Smooth muscle cell (in vitro differentiated cells): Measurements from ENCODE around the gene ALKBH4. TPM values are rescaled to one million over a fixed set of nuclear protein-coding genes. Genes with fewer than 3 reads are reported as not detected.

Experiments used
- DNase-seq: peaks from one replicate; lab custom pipeline; 2025; ENCODE audit not compliant: unreplicated experiment; lab: John Stamatoyannopoulos, UW
- H2AFZ ChIP-seq: fragments of 200-600 bp; sonication (generic); 2 replicates; pipeline ENCODE4 v1.6.0; 2016; ENCODE audit warnings: antibody characterized with exemption, low read depth, mild to moderate bottlenecking
- H3F3A ChIP-seq: fragments of 200-600 bp; sonication (generic); 2 replicates; pipeline ENCODE4 v1.6.0; 2017; ENCODE audit warnings: antibody characterized with exemption, low read depth
- H3K27ac ChIP-seq: fragments of 200-600 bp; sonication (generic); 2 replicates; pipeline ENCODE4 v1.5.1; 2016; ENCODE audit warnings: low read depth, mild to moderate bottlenecking
- H3K27me3 ChIP-seq: fragments of 200-600 bp; sonication (generic); 2 replicates; pipeline ENCODE4 v1.6.1; 2016; ENCODE audit warnings: low read depth, mild to moderate bottlenecking
- H3K36me3 ChIP-seq: fragments of 200-600 bp; sonication (generic); 2 replicates; pipeline ENCODE4 v1.5.1; 2016; ENCODE audit warnings: low read depth
- H3K4me1 ChIP-seq: fragments of 200-600 bp; sonication (generic); 2 replicates; pipeline ENCODE4 v1.5.1; 2016; ENCODE audit warnings: low read depth
- H3K4me2 ChIP-seq: fragments of 200-600 bp; sonication (generic); 2 replicates; pipeline ENCODE4 v1.6.0; 2016; ENCODE audit warnings: mild to moderate bottlenecking
- H3K4me3 ChIP-seq: fragments of 200-600 bp; sonication (generic); 2 replicates; pipeline ENCODE4 v1.5.1; 2016; ENCODE audit warnings: mild to moderate bottlenecking
- H3K79me2 ChIP-seq: fragments of 200-600 bp; sonication (generic); 2 replicates; pipeline ENCODE4 v1.6.0; 2016; ENCODE audit warnings: low read depth, mild to moderate bottlenecking
- H3K9ac ChIP-seq: fragments of 200-600 bp; sonication (generic); 2 replicates; pipeline ENCODE4 v1.6.0; 2016; ENCODE audit warnings: low read depth
- H3K9me3 ChIP-seq: fragments of 200-600 bp; sonication (generic); replicated peaks from 2 replicates; pipeline ENCODE4 v1.5.1; 2016; ENCODE audit warnings: low read depth
- H4K20me1 ChIP-seq: fragments of 200-600 bp; sonication (generic); 2 replicates; pipeline ENCODE4 v1.6.0; 2016; ENCODE audit warnings: low read depth
- WGBS: methylation state at CpG from one replicate; pipeline ENCODE4 v1.1.7; 2016; ENCODE audit warnings: low lambda C conversion rate; 5-methylcytosine and 5-hydroxymethylcytosine counted together
- microRNA-seq: library from miRNA; unstranded; fragments of <30 nt; microRNA quantifications from one replicate; pipeline ENCODE4, GENCODE V29; 2016; ENCODE audit warnings: borderline number of aligned reads
- polyA plus RNA-seq: library from polyadenylated mRNA; unstranded; fragments of >200 nt; fragmentation: Nextera tagmentation; extraction: Ambion mirVana; gene quantifications from 2 replicates; pipeline ENCODE4 v1.2.1, GENCODE V29; 2016
- total RNA-seq: library from RNA; depleted of rRNA; stranded (reverse); fragments of >200 nt; gene quantifications from 2 replicates; pipeline ENCODE4 v1.2.3, GENCODE V29; 2014
- TF ChIP-seq, protein P1 (sequence below): fragments of 200-600 bp; sonication (generic); IDR thresholded peaks from 2 replicates; pipeline ENCODE4 v1.5.1; 2017; ENCODE audit warnings: borderline replicate concordance, mild to moderate bottlenecking, antibody characterized with exemption; ENCODE audit not compliant: insufficient read depth, poor library complexity, severe bottlenecking

Gene ALKBH4
- total and polyA plus RNA-seq, 2 experiments from 2014 or later, result 7.0 to 15.7 TPM

DNA sequence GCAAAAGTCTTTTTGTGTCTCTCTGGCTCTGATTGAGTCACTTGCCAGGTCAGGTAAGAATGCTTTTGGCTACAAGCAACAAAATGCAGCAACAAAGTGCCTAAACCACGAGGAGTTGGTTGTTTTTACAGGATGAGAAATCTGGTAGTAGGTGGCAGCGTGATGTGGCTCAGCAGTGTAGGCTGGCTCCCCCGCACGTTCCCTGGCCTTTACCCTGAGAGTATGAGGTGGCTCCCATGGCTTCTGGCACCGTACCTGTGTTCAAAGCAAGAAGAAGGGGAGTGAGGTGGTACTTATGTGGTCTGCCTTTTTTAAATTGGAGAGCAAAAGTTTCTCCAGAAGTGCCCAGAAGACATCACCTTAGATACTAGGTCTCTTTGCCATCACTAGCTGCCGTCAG is 56.8 kb downstream of the ALKBH4 start:
- Histone ChIP-seq H2AFZ (no peak overlapping the region), H3K4me2 (no peak overlapping the region), H3F3A (no peaks in the 10 kb centered on the region), H3K36me3 (peaks cover 36% of the 10 kb centered on the region), H3K9ac (no peak overlapping the region), H4K20me1 (peaks cover 53% of the 10 kb centered on the region), H3K79me2 (peaks cover 30% of the 10 kb centered on the region), H3K4me1 (no peaks in the 10 kb centered on the region), H3K9me3 (no peaks in the 10 kb centered on the region), H3K27me3 (no peaks in the 10 kb centered on the region), H3K4me3 (no peak overlapping the region), H3K27ac (no peak overlapping the region)
- DNase-seq, result no peak
- TF ChIP-seq, protein P1, sequence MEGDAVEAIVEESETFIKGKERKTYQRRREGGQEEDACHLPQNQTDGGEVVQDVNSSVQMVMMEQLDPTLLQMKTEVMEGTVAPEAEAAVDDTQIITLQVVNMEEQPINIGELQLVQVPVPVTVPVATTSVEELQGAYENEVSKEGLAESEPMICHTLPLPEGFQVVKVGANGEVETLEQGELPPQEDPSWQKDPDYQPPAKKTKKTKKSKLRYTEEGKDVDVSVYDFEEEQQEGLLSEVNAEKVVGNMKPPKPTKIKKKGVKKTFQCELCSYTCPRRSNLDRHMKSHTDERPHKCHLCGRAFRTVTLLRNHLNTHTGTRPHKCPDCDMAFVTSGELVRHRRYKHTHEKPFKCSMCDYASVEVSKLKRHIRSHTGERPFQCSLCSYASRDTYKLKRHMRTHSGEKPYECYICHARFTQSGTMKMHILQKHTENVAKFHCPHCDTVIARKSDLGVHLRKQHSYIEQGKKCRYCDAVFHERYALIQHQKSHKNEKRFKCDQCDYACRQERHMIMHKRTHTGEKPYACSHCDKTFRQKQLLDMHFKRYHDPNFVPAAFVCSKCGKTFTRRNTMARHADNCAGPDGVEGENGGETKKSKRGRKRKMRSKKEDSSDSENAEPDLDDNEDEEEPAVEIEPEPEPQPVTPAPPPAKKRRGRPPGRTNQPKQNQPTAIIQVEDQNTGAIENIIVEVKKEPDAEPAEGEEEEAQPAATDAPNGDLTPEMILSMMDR, result no peak
- whole genome bisulfite sequencing, result 94% methylated on average over 6 of the region's 6 CpGs

Small RNAs within 50 kb of the gene (microRNA-seq; reads per million reads assigned to microRNA genes)
- gene MIR4467, result not detected
- 10.5 reads per million, percentile 14 among the genes with 10 or more reads in this experiment for gene MIR5090

Other genes with a start within 250 kb of the ALKBH4 start
- gene SH2B2, start 178.0 kb downstream of the ALKBH4 start, total RNA-seq, result 6.3 and 8.2 TPM in 2 replicates
- gene SH2B2, start 178.0 kb downstream of the ALKBH4 start, polyA plus RNA-seq, result 12.4 and 14.6 TPM in 2 replicates
- gene SPDYE6, start 108.4 kb downstream of the ALKBH4 start, total RNA-seq, result not detected in 2 replicates
- 0.66 TPM in 1 of 2 replicates, not detected in the other for gene SPDYE6, start 108.4 kb downstream of the ALKBH4 start, polyA plus RNA-seq
- gene PRKRIP1, start 68.5 kb downstream of the ALKBH4 start, total RNA-seq, result 14.3 and 17.2 TPM in 2 replicates
- gene PRKRIP1, start 68.5 kb downstream of the ALKBH4 start, polyA plus RNA-seq, result 34.5 and 51.9 TPM in 2 replicates
- 43.0 and 47.1 TPM in 2 replicates for gene ORAI2, start 31.3 kb downstream of the ALKBH4 start, total RNA-seq
- 66.1 and 69.8 TPM in 2 replicates for gene ORAI2, start 31.3 kb downstream of the ALKBH4 start, polyA plus RNA-seq
- gene LRWD1, start 121 bp upstream of the ALKBH4 start, total RNA-seq, result 10.0 and 13.1 TPM in 2 replicates
- gene LRWD1, start 121 bp upstream of the ALKBH4 start, polyA plus RNA-seq, result 21.2 and 23.5 TPM in 2 replicates
- gene POLR2J, start 14.1 kb upstream of the ALKBH4 start, total RNA-seq, result 12.7 and 13.1 TPM in 2 replicates
- 92.2 and 94.4 TPM in 2 replicates for gene POLR2J, start 14.1 kb upstream of the ALKBH4 start, polyA plus RNA-seq
- 2.1 and 4.2 TPM in 2 replicates for gene RASA4B, start 52.9 kb upstream of the ALKBH4 start, total RNA-seq
- gene RASA4B, start 52.9 kb upstream of the ALKBH4 start, polyA plus RNA-seq, result 3.5 and 4.6 TPM in 2 replicates
- 0.40 TPM in 1 of 2 replicates, not detected in the other for gene UPK3BL2, start 78.8 kb upstream of the ALKBH4 start, total RNA-seq
- gene UPK3BL2, start 78.8 kb upstream of the ALKBH4 start, polyA plus RNA-seq, result 0.75 and 3.6 TPM in 2 replicates
- gene SPDYE2, start 86.4 kb upstream of the ALKBH4 start, total RNA-seq, result not detected in 2 replicates
- gene SPDYE2, start 86.4 kb upstream of the ALKBH4 start, polyA plus RNA-seq, result 0.86 and 3.1 TPM in 2 replicates
- gene POLR2J3, start 107.7 kb upstream of the ALKBH4 start, total RNA-seq, result 2.8 and 6.5 TPM in 2 replicates
- gene POLR2J3, start 107.7 kb upstream of the ALKBH4 start, polyA plus RNA-seq, result 50.2 and 54.2 TPM in 2 replicates
- 6.9 and 12.2 TPM in 2 replicates for gene RASA4, start 151.9 kb upstream of the ALKBH4 start, total RNA-seq
- gene RASA4, start 151.9 kb upstream of the ALKBH4 start, polyA plus RNA-seq, result 6.9 and 11.6 TPM in 2 replicates
- 6.6 and 16.6 TPM in 2 replicates for gene UPK3BL1, start 177.9 kb upstream of the ALKBH4 start, total RNA-seq
- gene UPK3BL1, start 177.9 kb upstream of the ALKBH4 start, polyA plus RNA-seq, result 21.1 and 25.0 TPM in 2 replicates
- gene SPDYE2B, start 185.5 kb upstream of the ALKBH4 start, total RNA-seq, result not detected in 2 replicates
- gene SPDYE2B, start 185.5 kb upstream of the ALKBH4 start, polyA plus RNA-seq, result not detected in 2 replicates
- 0.90 and 2.9 TPM in 2 replicates for gene POLR2J2, start 206.8 kb upstream of the ALKBH4 start, total RNA-seq
- gene POLR2J2, start 206.8 kb upstream of the ALKBH4 start, polyA plus RNA-seq, result 0.10 and 2.4 TPM in 2 replicates